ENCODE measurements around the gene ALOX5AP.

The ALOX5AP gene

DNA sequence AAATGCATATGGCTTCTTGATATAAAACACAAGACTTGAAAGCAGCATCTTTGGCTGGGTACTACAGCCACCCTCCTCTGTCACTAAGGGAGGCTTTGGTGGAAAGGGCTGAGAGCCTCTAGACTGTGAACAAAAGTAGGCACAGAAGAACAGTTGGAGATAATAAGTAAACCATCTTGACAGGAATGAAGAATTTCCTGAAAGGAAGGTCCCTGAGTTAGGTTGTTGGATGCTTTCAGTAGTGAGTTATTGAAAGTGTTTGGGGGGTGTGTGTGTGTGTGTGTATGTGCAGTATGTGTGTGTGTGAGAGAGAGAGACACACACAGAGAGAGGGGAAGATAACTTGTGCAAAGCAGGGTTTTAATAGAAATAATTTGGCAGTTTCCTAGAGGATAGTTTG is 38.2 kb downstream of the ALOX5AP start:
- TF ChIP-seq, protein P1, sequence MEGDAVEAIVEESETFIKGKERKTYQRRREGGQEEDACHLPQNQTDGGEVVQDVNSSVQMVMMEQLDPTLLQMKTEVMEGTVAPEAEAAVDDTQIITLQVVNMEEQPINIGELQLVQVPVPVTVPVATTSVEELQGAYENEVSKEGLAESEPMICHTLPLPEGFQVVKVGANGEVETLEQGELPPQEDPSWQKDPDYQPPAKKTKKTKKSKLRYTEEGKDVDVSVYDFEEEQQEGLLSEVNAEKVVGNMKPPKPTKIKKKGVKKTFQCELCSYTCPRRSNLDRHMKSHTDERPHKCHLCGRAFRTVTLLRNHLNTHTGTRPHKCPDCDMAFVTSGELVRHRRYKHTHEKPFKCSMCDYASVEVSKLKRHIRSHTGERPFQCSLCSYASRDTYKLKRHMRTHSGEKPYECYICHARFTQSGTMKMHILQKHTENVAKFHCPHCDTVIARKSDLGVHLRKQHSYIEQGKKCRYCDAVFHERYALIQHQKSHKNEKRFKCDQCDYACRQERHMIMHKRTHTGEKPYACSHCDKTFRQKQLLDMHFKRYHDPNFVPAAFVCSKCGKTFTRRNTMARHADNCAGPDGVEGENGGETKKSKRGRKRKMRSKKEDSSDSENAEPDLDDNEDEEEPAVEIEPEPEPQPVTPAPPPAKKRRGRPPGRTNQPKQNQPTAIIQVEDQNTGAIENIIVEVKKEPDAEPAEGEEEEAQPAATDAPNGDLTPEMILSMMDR (IDR thresholded peaks at IDR 0.05; ENCODE audit: low read depth, low read length), result no peak
- DNase-seq (ENCODE audit: low read depth in 2 of 2), result no peak
- H3K4me3 ChIP-seq (replicated peaks in 1 of 2; ENCODE audit: low read depth in 2 of 2, low read length in 2 of 2), result no peak overlapping the region

DNA sequence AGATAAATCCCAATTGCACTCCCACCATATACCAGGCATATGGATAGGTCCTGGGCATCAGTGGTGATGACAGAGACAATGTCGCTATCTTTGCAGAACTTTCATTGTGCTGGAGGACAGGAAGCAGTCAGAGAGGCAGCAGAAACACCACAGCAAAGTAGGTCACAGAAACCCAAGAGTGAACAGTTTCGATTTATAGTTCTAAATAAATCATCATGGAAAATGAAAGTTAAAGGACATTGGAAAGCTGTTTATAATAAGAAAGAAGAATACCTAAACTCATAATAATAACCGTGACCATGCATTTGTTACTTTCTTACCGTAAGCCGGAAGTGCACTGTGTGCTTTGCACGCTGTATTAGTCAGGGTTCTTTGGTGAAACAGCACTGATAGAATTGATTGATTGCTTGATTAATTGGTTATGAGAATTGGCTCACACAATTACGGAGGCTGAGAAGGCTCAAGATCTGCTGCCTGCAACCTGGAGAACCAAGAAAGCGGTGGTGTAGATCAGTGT is 38.9 kb downstream of the ALOX5AP start:
- no peak overlapping the region for H3K4me3 ChIP-seq (replicated peaks in 1 of 2; ENCODE audit: low read depth in 2 of 2, low read length in 2 of 2)
- DNase-seq (ENCODE audit: low read depth in 2 of 2), result no peak
- TF ChIP-seq, protein P1 (IDR thresholded peaks at IDR 0.05; ENCODE audit: low read depth, low read length), result no peak

DNA sequence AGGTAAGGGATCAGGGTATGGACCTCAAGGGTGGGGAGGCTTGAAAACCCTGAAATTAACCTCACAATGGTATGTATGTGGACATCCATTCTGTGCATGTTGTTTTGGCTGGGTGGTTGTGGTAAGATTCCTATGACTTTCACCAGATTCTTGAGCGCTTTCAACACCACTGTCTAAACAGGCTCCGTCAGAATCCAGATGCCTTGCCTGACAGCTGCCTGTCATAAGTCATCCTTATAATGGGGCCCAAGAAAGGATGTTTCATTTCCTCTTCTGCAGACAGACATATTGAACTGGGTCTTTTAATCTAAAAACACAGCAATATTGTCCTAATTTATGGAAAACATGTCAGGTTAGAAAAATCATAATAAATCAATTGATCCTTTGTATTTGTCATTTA is 41.3 kb downstream of the ALOX5AP start:
- DNase-seq (ENCODE audit: low read depth in 2 of 2), result no peak
- no peak overlapping the region for H3K4me3 ChIP-seq (replicated peaks in 1 of 2; ENCODE audit: low read depth in 2 of 2, low read length in 2 of 2)
- TF ChIP-seq, protein P1 (IDR thresholded peaks at IDR 0.05; ENCODE audit: low read depth, low read length), result no peak

DNA sequence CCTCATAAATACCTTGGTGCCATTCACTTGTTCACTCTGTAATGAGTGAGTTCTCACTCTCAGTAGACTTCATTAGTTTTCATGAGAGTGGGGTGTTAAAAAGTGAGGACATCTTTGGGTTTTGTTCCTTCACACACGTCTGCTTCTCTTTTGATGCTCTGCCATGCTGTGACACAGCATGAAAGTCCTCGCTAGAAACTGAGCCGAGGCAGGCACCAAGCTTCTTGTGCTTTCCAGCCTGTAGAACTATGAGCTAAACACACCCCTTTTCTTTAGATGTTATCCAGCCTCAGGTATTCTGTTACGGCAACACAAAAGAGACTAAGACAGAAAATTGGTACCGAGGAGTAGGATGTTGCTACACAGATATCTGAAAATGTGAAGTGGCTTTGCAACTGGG is 43.7 kb downstream of the ALOX5AP start:
- no peak overlapping the region for H3K4me3 ChIP-seq (replicated peaks in 1 of 2; ENCODE audit: low read depth in 2 of 2, low read length in 2 of 2)
- DNase-seq (ENCODE audit: low read depth in 2 of 2), result no peak
- TF ChIP-seq, protein P1 (IDR thresholded peaks at IDR 0.05; ENCODE audit: low read depth, low read length), result no peak

DNA sequence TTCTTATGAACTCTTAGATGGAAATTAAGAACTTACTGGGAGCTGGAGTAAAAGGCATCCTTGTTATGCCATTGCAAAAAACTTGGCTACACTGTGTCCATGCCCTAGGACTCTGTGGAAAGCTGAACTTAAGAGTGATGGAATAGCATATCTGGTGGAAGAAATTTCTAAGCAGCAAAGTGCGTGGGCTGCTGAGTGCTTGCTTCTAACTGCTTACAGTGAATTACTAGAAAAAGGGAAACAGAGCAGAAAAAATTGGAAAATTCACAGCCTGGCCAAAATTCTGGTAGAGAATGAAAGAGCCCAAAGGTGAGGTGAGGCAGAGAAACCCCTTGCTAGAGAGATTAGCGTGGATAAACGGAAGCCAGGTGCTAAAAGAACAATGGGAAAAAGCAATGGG is 44.3 kb downstream of the ALOX5AP start:
- H3K4me3 ChIP-seq (replicated peaks in 1 of 2; ENCODE audit: low read depth in 2 of 2, low read length in 2 of 2), result no peak overlapping the region
- TF ChIP-seq, protein P1 (IDR thresholded peaks at IDR 0.05; ENCODE audit: low read depth, low read length), result no peak
- DNase-seq (ENCODE audit: low read depth in 2 of 2), result no peak

DNA sequence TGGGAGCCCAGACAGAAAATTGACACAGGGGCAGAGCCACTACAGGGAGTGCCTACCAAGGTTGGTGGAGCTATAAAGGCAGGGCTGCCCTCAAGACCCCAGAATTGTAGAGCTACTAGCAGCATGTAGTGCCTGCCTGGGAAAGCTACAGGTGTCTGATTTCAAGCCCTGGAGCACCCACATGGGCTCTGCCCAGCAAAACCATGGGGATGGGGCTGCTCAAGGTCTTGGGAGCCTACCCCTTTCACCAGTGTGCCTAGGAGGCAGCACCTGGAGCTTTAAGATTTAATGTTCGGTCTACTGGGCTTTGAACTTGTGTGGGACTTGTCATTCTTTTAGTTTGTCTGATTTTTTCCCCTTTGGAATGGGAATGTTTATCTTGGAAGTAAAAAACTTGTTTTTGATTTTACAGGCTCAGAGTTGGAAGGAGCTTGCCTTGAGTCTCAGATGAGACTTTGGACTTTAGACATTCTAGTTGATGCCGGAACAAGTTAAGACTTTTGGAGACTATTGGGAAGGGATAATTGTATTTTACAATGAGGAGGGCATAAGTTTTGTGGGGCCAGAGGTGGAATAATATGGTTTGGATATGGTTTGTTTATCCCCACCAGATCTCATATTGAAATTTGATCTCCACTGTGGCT is 45.1 kb downstream of the ALOX5AP start:
- no peak overlapping the region for H3K4me3 ChIP-seq (replicated peaks in 1 of 2; ENCODE audit: low read depth in 2 of 2, low read length in 2 of 2)
- TF ChIP-seq, protein P1 (IDR thresholded peaks at IDR 0.05; ENCODE audit: low read depth, low read length), result no peak
- no peak for DNase-seq (ENCODE audit: low read depth in 2 of 2)
